Measurements from ENCODE around the gene MSLN.
A peak's percentile ranks its signal among the peaks of the same experiment; 100 is the strongest.

MSLN gene

DNA sequence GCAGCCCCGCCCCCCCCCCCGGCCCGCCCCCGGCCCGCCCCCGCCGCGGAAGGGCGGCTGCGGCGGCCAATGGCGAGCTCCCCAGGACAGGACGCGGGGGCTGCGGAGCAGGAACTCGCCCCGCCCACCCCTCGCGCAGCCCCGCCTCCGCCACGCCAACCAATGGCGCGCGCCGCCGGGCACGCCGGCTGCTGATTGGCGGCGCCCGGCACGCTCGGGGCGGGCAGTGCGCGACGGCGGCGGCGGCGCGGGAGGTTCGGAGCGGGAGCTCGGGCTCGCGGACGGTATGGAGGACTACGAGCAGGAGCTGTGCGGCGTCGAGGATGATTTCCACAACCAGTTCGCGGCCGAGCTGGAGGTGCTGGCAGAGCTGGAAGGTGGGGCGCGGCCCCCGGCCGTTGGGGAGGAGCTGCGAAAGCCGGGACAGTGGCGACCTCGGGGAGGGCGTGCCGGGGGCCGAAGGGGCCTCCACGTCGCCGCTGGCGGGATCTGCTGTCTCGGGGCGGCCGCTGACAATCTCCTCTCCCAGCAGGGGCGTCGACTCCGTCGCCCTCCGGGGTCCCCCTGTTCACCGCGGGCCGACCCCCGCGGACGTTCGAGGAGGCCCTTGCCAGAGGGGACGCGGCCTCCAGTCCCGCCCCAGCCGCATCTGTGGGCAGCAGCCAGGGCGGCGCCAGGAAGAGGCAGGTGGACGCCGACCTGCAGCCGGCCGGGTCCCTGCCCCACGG is 28.0 kb downstream of the MSLN start, which contains the start of gene CHTF18:
Gene CHTF18 (plus strand): TSS at position 222 of the 728 bp plus-strand sequence. CDS start 65 bp downstream, at position 287.
- H3K4me3 ChIP-seq (ENCODE audit: low read depth, low read length): peak within 1 kb of the TSS; percentile 75
- DNase-seq (ENCODE audit: low read depth): peak; percentile 88
- TF ChIP-seq, protein P1, sequence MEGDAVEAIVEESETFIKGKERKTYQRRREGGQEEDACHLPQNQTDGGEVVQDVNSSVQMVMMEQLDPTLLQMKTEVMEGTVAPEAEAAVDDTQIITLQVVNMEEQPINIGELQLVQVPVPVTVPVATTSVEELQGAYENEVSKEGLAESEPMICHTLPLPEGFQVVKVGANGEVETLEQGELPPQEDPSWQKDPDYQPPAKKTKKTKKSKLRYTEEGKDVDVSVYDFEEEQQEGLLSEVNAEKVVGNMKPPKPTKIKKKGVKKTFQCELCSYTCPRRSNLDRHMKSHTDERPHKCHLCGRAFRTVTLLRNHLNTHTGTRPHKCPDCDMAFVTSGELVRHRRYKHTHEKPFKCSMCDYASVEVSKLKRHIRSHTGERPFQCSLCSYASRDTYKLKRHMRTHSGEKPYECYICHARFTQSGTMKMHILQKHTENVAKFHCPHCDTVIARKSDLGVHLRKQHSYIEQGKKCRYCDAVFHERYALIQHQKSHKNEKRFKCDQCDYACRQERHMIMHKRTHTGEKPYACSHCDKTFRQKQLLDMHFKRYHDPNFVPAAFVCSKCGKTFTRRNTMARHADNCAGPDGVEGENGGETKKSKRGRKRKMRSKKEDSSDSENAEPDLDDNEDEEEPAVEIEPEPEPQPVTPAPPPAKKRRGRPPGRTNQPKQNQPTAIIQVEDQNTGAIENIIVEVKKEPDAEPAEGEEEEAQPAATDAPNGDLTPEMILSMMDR (IDR thresholded peaks at IDR 0.05; ENCODE audit: low read depth, low read length): no peak
- no peak for TF ChIP-seq POLR2A (IDR thresholded peaks at IDR 0.05; ENCODE audit: extremely low read depth, insufficient read length)

DNA sequence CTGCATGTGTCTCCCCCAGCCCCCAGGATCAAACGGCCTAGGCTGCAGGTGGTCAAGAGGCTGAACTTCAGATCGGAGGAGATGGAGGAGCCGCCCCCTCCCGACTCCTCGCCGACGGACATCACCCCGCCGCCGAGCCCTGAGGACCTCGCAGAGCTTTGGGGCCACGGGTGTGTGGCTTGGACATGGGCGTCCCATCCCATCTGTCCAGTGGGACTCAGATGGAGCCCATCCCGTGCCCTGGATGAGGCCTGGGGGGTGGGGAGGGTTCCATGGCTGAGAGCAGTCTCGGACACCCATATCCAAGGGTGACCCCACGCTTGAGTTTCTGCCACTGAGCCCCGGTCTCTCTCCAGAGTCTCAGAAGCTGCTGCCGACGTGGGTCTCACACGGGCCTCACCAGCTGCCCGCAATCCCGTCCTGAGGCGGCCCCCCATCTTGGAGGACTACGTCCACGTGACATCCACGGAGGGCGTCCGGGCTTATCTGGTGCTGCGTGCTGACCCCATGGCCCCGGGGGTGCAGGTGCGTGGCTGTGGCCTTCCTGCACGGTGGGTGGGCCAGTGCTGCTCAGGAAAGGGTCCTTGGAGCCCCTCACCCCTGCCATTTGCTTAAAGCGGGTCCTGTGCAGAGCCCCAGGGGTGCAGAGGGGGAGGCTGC is 28.8 kb downstream of the MSLN start:
- TF ChIP-seq, protein P2, sequence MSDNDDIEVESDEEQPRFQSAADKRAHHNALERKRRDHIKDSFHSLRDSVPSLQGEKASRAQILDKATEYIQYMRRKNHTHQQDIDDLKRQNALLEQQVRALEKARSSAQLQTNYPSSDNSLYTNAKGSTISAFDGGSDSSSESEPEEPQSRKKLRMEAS (IDR thresholded peaks at IDR 0.05; ENCODE audit: low read depth, low read length): no peak
- TF ChIP-seq POLR2A (IDR thresholded peaks at IDR 0.05; ENCODE audit: extremely low read depth, insufficient read length) (no peak), MYC (IDR thresholded peaks at IDR 0.05; ENCODE audit: low read depth, low read length) (no peak)
- TF ChIP-seq, protein P1 (IDR thresholded peaks at IDR 0.05; ENCODE audit: low read depth, low read length): no peak
- DNase-seq (ENCODE audit: low read depth): no peak
- peak overlapping the region; percentile 68 for H3K4me3 ChIP-seq (ENCODE audit: low read depth, low read length)

DNA sequence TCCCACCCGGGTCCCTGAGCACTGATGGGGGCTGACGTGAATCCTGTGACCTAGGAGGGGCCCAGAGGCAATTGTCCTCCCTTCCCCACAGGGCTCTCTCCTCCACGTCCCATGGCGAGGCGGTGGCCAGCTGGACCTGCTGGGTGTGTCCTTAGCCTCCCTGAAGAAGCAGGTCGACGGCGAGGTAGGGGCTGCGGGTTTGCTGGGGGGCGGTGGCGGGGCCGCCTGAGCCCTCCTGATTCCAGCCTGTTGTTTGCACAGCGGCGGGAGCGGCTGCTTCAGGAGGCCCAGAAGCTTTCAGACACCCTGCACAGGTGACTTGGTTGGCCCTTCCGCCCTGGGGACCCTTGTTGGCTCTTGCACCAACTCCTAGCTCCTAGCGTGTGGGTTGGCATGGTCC is 29.6 kb downstream of the MSLN start:
- no peak for DNase-seq (ENCODE audit: low read depth)
- TF ChIP-seq MYC (IDR thresholded peaks at IDR 0.05; ENCODE audit: low read depth, low read length) (no peak), POLR2A (IDR thresholded peaks at IDR 0.05; ENCODE audit: extremely low read depth, insufficient read length) (no peak)
- TF ChIP-seq, protein P1 (IDR thresholded peaks at IDR 0.05; ENCODE audit: low read depth, low read length): no peak
- TF ChIP-seq, protein P2 (IDR thresholded peaks at IDR 0.05; ENCODE audit: low read depth, low read length): no peak
- H3K4me3 ChIP-seq (ENCODE audit: low read depth, low read length): no peak overlapping the region

DNA sequence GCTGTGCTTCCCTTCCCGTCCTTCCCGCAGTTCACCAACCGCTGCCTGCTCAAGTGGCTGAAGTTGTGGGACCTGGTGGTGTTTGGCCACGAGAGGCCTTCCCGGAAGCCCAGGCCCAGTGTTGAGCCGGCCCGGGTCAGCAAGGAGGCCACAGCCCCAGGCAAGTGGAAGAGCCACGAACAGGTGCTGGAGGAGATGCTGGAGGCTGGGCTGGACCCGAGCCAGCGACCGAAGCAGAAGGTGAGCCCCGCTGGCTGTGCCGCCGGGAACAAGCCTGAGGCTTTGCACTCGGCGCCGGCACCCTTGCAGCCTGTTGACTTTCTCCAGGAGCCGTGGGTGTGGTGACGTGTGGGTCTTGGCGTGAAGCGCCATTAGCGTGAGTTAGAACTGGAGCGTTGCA is 30.6 kb downstream of the MSLN start:
- H3K4me3 ChIP-seq (ENCODE audit: low read depth, low read length): no peak overlapping the region
- no peak for TF ChIP-seq POLR2A (IDR thresholded peaks at IDR 0.05; ENCODE audit: extremely low read depth, insufficient read length)
- no peak for DNase-seq (ENCODE audit: low read depth)

DNA sequence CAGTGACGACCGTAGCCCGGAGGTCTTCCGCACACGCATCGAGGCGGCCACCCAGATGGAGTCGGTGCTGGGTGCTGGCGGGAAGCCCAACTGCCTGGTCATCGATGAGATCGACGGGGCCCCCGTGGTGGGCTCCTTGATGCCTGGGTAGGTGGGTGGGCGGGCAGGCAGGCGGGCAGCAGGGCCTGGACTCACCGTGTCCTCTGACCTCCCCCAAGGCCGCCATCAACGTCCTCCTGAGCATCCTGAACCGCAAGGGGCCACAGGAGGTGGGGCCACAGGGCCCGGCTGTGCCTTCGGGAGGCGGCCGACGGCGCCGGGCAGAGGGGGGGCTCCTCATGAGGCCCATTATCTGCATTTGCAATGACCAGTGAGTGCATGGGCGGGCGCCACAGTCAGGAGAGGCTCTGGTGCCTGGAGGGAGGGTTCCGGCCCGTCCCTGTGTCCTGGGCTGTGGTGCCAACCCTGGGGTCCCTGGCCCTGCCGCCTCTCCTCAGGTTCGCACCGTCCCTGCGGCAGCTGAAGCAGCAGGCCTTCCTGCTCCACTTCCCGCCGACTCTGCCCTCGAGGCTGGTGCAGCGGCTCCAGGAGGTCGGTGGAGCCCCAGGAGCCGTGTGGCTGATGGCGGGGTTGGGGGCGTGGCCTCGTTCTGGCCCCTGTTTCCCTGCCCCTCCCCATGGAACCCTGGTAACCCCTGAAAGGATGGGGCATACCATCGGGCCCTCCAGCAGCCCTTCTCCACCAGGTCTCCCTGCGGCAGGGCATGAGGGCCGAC is 31.9 kb downstream of the MSLN start:
- DNase-seq (ENCODE audit: low read depth): no peak
- no peak for TF ChIP-seq POLR2A (IDR thresholded peaks at IDR 0.05; ENCODE audit: extremely low read depth, insufficient read length)
- H3K4me3 ChIP-seq (ENCODE audit: low read depth, low read length): no peak overlapping the region

DNA sequence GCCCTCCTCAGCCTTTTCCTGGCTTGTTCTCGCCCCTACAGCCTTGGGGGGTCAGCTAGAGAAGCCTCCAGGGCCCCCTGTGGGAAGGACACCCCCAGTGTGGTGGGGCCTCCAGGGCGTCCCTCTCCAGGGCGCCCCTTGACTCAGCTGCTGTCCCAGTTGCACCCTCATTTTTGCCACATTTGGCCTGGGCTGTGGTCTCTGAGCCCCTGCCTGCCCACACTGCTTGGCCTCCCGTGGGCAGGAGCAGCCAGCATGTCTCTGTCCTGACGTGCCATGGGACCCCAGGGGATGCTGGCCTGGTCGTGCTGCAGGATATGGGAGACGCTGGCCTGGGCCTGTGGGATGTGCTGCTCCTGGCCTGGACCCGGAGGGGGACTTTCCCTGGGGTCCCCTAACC is 32.9 kb downstream of the MSLN start:
- TF ChIP-seq POLR2A (IDR thresholded peaks at IDR 0.05; ENCODE audit: extremely low read depth, insufficient read length): no peak
- TF ChIP-seq MYC (IDR thresholded peaks at IDR 0.05; ENCODE audit: low read depth, low read length): no peak
- TF ChIP-seq, protein P2 (IDR thresholded peaks at IDR 0.05; ENCODE audit: low read depth, low read length): no peak
- TF ChIP-seq, protein P1 (IDR thresholded peaks at IDR 0.05; ENCODE audit: low read depth, low read length): no peak
- H3K4me3 ChIP-seq (ENCODE audit: low read depth, low read length): no peak overlapping the region
- no peak for DNase-seq (ENCODE audit: low read depth)

Measured in NB4 (cell line).